HG02610 (cell line): ENCODE measurements around the gene SWT1.
"Not testable (repeated sequence)": the region's sequence is repeated elsewhere in the genome, so short reads cannot be mapped to it uniquely, and the experiment has no call there.

Experiments
- ATAC-seq: cut with Tn5 transposase; IDR thresholded peaks from one replicate; pipeline ENCODE4 v1.9.1; 2021; ENCODE audit warnings: mild to moderate bottlenecking, moderate library complexity; ENCODE audit not compliant: unreplicated experiment

SWT1 gene

DNA sequence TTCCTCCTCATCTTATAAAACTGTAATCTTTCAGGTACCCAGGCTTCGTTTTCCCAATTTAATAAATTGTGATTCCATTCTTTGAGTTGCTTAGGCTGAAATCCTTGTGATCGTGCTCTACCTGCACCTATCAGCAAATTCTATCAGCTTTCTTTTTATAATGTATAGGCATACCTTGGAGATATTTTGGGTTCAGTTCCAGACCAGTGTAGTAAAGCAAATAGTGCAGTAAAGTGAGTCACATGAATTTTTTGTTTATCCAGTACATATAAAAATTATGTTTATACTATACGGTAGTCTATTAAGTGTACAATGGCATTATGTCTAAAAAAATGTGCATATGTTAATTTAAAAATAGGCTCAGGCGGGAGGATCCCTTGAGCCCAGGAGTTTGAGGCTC, 5.5 kb downstream of the SWT1 start:
- ATAC-seq = no peak

DNA sequence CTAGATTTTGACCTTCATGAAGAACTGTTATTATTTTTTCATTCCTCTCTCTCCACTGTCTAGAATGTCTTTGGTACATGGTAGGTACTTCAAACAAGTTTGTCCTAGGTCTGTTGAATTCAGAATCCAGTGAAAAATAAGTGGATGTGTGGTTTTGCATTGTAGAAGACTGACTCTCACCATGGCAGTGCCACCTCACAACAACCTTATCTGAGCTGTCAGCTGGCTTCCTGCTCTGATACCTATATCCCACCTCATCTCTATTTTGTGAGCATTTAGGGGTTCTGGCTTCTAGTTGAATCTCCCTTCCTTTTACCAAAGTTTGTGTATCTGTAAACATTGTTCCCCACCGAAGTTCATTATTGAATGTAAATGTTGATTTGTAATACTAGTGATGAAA, 9.1 kb downstream of the SWT1 start:
- no peak for ATAC-seq

DNA sequence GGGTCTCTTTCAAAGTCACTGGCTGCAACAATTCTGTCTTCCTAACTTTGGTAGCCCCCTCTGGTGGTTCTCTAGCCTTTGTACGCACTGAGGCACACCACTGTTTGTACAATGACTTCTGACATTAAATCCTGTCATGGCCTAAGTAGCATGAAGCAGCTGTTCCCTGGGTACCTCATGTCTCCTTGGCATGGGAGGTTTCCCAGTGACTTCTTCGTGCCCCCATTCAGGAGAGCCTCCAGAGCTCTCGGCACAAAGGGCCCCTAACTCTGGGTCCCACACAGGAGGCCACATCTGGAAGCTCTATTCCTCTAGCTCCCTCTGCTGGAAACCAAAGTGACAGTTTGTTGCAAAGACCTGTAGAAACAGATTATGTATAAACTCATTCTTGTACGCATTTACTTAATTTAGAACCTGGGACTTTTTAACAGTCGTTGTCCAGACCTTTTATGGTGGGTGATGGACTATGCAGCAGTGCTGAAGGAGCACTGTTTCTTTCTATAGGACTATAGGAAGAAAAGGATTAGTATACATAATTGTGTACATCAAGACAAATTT, 13.4 kb downstream of the SWT1 start:
- peak; percentile 89 for ATAC-seq

GRCh38 chr1:185193756-185194155, 36.8 kb downstream of the SWT1 start:
- ATAC-seq = no peak

- ATAC-seq = not testable (repeated sequence)
Measured at GRCh38 chr1:185198712-185199111, 41.7 kb downstream of the SWT1 start.

GRCh38 chr1:185200889-185201288, 43.9 kb downstream of the SWT1 start:
- ATAC-seq = no peak

DNA sequence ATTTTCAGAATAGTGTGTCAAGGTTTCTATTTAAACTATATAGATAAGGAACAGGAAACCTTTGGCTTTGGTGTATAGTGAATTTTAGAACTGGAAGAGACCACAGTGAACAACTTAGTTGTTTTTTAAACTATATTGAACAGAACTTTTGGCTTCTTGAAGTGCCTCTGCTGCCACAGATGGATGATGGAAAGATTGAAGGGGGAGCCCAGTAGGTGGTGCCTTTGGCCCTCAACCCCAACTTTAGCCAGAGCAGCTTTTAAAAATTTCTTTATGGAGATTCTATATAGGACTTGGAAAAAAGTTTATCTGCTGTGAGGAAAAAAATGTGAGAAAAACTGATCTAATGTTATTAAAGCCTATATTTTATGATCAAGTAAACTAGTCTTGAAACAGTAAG, 50.2 kb downstream of the SWT1 start:
- no peak for ATAC-seq

GRCh38 chr1:185207980-185208602, 51.1 kb downstream of the SWT1 start:
- ATAC-seq = no peak

DNA sequence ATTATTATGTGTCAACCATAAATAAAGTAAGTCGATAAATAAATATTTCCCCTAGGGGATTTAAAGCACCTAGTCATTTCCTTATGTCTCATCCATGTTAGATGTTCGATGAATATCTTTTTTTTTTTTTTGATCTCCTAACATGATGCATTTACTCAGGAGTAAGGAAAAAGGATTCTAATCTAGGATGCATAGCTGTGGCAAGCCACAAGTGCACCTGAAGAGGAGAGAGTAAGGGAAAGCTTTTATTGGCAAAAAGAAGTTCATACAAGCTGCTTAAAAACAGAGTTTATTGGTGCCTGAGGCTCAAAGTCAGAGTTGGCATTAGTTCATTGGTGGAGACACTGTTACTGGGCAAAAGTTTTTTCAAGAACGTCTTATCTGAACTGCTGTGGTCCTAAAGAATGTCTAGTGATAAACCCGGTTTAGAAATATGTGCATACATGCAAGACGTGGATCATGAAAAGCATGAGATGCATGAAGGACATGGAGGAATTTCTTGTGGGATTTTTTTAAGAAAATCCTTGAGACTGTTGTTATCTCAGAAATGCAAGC, 51.7 kb downstream of the SWT1 start:
- ATAC-seq = no peak

GRCh38 chr1:185209357-185209756, 52.4 kb downstream of the SWT1 start:
- ATAC-seq = not testable (repeated sequence)

GRCh38 chr1:185213091-185213490, 56.1 kb downstream of the SWT1 start:
- no peak for ATAC-seq

- no peak for ATAC-seq
Measured at GRCh38 chr1:185215911-185216310, 58.9 kb downstream of the SWT1 start.

DNA sequence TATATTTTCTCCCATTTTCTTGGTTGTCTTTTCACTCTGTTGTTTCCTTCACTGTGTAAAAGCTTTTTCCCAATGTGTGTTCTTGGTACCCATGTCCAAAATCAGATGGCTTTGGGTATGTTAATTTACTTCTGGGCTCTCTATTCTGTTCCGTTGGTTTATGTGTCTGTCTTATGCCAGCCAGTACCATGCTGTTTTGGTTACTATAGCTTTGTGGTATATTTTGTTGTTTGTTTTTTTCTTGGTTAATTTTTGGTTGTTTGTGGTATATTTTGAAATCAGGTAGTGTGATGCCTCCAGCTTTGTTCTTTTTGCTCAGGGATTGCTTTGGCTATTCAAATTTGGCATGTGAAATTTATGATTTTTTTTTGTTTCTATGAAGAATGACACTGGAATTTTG, 67.2 kb downstream of the SWT1 start:
- ATAC-seq = no peak

DNA sequence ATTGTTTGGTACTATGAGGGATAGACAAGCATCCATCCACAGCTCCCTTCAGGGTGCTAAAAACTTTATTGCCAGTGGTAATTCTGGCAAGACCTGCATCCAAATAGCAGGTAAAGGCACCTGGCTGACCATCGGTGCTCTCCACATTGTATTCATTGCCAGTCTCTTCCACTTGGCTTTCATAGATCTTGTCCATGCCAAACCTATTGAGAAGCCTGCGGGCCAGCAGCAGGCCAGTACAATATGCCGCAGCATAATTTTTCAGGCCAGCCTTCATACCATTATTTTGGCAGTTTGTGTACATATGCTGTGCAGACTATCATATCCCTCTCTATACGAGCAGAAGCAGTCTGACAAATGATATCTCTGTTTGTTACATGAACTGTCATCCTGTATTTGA, 70.2 kb downstream of the SWT1 start:
- ATAC-seq = no peak

DNA sequence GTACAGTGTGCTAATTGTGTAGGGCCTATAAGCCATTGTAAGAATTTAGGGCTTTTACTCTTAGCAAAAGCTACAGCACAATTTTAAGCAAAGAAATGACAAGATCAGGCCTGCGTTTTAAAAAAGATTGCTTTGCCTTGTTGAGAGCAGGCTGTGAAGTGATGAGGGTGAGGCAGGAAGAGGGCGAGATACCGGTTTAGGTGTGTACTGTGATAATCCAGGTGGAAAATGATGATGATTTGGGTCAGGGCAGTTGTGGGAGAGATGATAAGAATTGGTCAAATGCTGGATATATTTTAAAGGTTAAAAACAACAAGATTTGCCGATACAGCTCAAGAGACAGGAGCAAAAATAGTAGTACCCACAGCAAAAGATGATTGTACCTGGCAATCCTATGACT, 72.0 kb downstream of the SWT1 start:
- no peak for ATAC-seq

GRCh38 chr1:185229981-185230380, 73.0 kb downstream of the SWT1 start:
- ATAC-seq = no peak

GRCh38 chr1:185232874-185233273, 75.9 kb downstream of the SWT1 start:
- no peak for ATAC-seq

GRCh38 chr1:185234183-185234582, 77.2 kb downstream of the SWT1 start:
- not testable (repeated sequence) for ATAC-seq

GRCh38 chr1:185237176-185237575, 80.2 kb downstream of the SWT1 start:
- ATAC-seq = not testable (repeated sequence)

DNA sequence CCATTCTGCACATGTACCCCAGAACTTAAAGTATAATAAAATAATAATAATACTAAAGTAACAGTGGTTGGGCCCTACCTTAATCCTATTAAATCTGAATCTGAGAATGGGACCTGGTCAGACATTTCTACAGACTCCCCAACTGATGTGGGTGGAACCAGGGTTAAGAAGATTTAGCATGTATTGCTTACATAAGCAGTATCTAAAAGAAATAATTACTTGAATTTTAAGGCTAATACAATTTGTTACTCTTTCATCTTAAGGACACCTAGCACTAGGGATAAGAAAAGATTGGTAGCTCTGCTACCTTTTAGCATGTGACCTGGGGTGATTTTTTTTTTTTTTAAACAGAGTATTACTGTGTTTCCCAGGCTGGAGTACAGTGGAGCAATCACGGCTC, 80.7 kb downstream of the SWT1 start:
- ATAC-seq = no peak

DNA sequence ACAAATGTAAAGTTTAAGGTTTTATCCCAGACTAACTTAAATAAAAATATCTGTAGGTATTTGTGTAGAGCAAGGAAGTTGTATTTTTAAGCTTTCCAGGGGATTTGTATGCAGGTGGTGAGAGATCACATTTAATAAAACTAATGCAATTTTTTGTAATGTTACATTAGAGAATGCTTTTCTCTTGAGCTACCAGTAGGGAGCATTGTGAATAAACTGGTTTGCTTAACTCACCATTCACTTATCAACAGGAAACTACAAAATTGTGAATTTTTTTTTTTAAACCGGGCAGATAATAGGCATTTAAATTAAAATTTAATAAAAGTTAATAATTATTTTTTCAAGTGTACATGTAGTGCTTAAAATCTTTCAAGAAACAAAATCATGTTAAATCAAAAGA, 81.5 kb downstream of the SWT1 start:
- ATAC-seq = no peak

DNA sequence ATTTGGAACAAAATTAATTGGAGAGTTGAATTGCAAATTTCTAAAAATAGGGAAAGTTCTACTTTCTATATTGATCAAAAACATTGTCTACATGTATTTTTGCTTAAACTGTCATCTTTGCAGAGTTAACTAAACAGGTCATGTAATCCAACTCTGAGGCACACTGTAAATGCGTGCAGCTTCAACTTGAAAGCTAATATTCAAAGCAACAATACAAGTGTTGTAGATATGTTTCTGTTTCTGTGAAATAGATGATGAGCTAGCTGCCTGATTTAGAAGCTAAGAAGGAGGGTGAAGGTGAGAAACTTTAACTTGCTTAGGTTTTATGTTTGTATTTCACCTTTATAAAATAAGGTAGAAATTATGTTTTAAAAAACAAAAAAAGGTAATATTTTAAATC, 82.9 kb downstream of the SWT1 start:
- no peak for ATAC-seq

DNA sequence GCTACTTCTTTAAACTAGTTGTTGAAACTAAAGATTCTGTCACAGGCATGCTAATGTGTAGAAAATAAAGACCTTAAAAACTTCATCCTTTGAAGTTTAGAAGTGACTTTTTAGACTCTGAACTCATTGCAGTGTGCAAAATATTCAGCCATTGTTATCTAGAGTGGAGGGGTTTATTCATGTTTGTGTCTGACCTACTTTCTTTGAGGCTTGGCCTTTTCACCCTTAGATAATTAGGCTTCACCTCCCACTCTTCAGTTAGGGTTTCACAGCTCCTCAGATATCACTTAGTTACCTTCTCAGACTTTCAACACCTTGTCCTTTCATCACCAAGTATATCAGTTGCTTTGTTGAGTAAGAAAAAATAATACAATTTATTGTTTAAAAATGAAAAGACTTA, 84.2 kb downstream of the SWT1 start:
- no peak for ATAC-seq
